GM12864 (cell line): ENCODE measurements around the gene FAM161A.
"Not testable (repeated sequence)": the region's sequence is repeated elsewhere in the genome, so short reads cannot be mapped to it uniquely, and the experiment has no call there.

Experiments used
- DNase-seq: peaks from one replicate; pipeline ENCODE4 v3.0.0-alpha.2; 2011; ENCODE audit warnings: low read depth
- H3K4me3 ChIP-seq: 2 replicates; pipeline ENCODE4 v1.5.1; 2011; ENCODE audit warnings: mild to moderate bottlenecking, low read depth, low read length, control low read depth
- TF ChIP-seq, protein P1 (sequence below): IDR thresholded peaks from 2 replicates; pipeline ENCODE4 v1.5.1; 2011; ENCODE audit warnings: low read depth, mild to moderate bottlenecking, moderate library complexity, low read length, control low read depth, inconsistent platforms; ENCODE audit errors: missing control alignments

Gene FAM161A

DNA sequence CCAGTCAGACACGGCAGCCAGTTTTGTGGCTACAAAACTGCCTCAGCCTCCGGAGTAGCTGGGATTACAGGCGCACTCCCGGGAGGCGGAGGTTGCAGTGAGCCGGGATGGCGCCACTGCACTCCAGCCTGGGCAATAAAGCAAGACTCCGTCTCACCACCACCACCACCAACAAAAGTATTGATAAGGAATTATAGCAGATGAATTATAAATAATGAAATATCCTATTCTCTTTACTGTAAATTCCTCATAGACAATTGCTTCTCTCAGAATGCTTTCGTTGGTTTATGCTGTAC, 1.4 kb upstream of the FAM161A start:
- TF ChIP-seq, protein P1, sequence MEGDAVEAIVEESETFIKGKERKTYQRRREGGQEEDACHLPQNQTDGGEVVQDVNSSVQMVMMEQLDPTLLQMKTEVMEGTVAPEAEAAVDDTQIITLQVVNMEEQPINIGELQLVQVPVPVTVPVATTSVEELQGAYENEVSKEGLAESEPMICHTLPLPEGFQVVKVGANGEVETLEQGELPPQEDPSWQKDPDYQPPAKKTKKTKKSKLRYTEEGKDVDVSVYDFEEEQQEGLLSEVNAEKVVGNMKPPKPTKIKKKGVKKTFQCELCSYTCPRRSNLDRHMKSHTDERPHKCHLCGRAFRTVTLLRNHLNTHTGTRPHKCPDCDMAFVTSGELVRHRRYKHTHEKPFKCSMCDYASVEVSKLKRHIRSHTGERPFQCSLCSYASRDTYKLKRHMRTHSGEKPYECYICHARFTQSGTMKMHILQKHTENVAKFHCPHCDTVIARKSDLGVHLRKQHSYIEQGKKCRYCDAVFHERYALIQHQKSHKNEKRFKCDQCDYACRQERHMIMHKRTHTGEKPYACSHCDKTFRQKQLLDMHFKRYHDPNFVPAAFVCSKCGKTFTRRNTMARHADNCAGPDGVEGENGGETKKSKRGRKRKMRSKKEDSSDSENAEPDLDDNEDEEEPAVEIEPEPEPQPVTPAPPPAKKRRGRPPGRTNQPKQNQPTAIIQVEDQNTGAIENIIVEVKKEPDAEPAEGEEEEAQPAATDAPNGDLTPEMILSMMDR, result no peak
- no peak for DNase-seq
- H3K4me3 ChIP-seq, result peak overlapping the region; percentile 76

DNA sequence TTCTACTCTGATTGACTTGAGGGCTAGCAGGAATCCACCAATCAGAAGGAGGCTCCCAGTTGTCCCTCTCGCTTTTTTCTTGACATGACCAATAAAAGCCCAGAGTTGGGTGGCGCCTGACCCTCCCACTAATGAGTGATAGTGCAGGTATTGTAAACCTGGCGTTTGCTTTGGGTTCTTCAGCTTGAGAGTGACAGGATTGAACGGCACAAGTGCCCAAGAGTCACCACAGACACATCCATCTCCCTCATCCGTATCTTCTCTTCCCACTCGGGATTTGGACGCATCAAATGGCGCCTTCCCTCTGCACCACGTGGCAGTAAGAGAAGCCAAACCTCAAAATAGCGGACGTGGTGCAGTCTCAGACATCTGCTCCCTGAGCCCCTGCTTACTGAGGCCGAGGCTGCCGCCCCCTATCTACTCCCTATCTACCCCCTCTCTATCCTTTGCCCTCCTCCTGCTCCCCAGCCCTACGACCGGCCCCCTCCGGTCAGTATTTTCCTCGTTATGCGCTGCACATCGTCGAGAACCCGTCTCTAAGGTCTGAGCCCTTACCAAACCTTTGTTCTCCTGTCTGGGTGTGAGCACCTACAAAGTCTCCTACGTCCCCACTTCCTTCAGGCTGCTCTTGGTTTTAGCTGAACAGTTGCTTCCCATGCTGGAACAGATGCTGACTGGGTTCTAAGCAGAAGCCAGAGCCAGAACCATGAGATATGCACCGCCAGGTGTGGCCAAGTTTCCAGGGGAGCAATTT, 881 bp upstream of the FAM161A start:
- DNase-seq, result peak; percentile 98
- TF ChIP-seq, protein P1, result no peak
- peak overlapping the region; percentile 76 for H3K4me3 ChIP-seq

DNA sequence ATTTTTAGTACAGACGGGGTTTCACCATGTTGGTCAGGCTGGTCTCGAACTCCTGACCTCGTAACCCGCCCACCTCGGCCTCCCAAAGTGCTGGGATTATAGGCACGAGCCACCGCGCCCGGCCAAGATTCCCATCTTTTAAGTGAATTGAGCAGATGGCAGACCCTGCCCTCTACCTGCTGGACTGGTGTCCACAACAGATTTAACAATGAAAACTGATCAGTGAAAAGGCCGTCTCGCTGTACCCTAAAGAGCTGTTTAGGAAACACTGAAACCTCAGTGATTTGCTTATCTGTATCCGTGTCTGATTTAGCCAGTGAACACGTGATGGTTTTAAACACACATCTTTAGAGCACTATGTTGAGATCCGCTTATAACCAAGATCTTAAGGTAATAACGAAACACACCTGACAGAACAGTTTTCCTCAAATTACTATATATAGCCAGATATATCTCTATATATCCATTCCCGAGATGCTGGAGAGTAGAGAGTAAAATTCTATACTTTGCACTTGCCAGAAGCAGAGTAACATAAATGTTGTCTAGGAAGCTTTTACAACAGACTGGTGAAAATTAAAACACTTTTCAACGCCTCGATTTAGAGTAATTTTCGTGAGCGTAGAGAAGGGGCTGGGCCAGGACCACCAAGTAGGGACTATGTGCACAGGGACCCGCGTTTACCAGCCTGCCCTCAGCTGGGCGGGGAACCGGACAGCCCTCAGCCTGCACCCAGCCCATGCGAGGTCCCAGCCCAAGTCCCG, 594 bp downstream of the FAM161A start:
- peak; percentile 18 for DNase-seq
- H3K4me3 ChIP-seq, result peak overlapping the region; percentile 76
- TF ChIP-seq, protein P1, result no peak

DNA sequence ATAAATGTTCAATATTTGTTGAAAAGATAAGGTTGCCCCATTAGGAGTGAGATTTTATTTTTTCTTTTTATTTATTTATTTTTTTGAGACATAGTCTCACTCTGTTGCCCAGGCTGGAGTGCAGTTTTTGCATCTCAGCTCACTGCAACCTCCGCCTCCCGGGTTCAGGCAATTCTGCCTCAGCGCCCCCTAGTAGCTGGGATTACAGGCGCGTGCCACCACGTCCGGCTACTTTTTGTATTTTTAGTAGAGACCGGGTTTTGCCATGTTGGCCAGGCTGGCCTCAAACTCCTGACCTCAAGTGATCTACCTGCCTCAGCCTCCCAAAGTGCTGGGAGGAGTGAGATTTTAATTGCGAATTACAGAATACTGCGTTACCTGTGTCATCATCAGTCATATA, 2.6 kb downstream of the FAM161A start:
- not testable (repeated sequence) for DNase-seq, H3K4me3 ChIP-seq

DNA sequence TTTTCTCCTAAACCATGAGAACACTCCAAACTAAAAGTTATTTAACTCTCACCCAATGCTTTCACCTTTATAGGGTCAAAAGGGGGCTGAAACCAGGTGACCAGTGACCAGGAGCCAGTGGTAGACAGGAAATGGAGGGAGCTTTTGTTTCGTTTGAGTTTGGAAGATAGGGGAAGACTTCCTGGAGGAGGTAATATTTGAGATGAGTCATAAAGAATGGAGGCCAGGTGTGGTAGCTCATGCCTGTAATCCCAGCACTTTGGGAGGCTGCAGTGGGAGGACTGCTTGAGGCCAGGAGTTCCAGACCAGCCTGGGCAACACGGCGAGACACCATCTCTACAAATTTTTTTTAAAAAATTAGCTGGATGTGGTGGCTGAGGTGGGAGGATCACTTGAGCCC, 8.5 kb downstream of the FAM161A start:
- TF ChIP-seq, protein P1, result no peak
- DNase-seq, result no peak

DNA sequence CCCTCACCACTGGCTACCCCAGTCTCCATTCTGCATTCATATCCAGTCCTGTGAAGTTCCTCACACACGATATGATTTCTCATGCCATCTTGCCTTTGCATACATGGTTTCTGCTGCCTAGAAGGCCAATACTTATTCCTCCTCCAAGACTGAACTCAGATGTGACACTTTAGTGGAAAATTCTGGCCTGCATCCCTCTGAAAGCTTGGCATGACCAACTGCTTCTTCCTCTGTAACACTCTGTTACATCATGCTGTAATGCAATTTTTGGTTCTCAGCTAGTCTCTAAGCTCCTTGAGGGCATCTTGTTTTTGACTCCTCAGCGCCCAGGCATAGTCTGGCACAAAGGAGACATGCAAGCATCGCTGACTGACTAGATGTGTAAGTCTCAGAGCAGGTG, 12.6 kb downstream of the FAM161A start:
- TF ChIP-seq, protein P1, result no peak
- H3K4me3 ChIP-seq, result no peak overlapping the region
- no peak for DNase-seq

More for the DNA sequence above, 8.5 kb downstream of the FAM161A start:
- H3K4me3 ChIP-seq, result no peak overlapping the region

DNA sequence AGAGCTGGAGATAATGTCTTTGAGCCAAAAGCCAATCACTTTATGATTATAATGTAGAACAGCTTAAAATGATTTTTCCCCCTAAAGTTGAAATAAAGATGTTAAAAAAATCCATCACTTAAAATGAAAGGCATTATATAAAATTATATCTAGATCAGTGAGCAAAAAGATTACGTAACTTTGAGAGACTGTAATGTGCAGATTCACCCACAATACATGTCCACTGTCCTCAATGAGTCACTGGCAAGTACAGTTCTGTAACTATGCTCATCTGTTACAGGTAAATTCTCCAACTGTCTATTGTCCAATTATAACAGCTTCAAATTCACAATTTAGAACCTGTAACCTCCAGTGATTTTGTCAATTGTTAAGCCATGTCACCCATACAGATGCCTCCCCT, 19.0 kb downstream of the FAM161A start:
- H3K4me3 ChIP-seq, result no peak overlapping the region
- no peak for DNase-seq
- TF ChIP-seq, protein P1, result no peak
